Neuronal stem cell (in vitro differentiated cells): ENCODE results near the gene ASTE1.
A peak's percentile ranks its signal among the peaks of the same experiment; 100 is the strongest.
"Not testable (repeated sequence)": the region's sequence is repeated elsewhere in the genome, so short reads cannot be mapped to it uniquely, and the experiment has no call there.

Source experiments
- DNase-seq: peaks from one replicate; pipeline ENCODE4 v3.0.0-alpha.2; 2013; ENCODE audit warnings: low spot score
- H2AFZ ChIP-seq: one replicate; pipeline ENCODE4 v1.6.1; 2013; ENCODE audit warnings: mild to moderate bottlenecking, low read length, inconsistent platforms
- H2AK5ac ChIP-seq: 2 replicates; pipeline ENCODE4 v1.6.1; 2013; ENCODE audit warnings: low read depth, mild to moderate bottlenecking, inconsistent platforms, low read length, moderate library complexity, mixed read lengths
- H2BK120ac ChIP-seq: 2 replicates; pipeline ENCODE4 v1.6.1; 2013; ENCODE audit warnings: low read depth, mild to moderate bottlenecking, inconsistent platforms, low read length, moderate library complexity, mixed read lengths
- H2BK12ac ChIP-seq: one replicate; pipeline ENCODE4 v1.6.1; 2013; ENCODE audit warnings: low read length, inconsistent platforms
- H2BK15ac ChIP-seq: 2 replicates; pipeline ENCODE4 v1.6.1; 2013; ENCODE audit warnings: mild to moderate bottlenecking, low read length, inconsistent platforms, mixed read lengths
- H2BK5ac ChIP-seq: one replicate; pipeline ENCODE4 v1.6.1; 2013; ENCODE audit warnings: inconsistent platforms, mild to moderate bottlenecking, low read length, moderate library complexity
- H3K14ac ChIP-seq: one replicate; pipeline ENCODE4 v1.6.1; 2013; ENCODE audit warnings: low read length, inconsistent platforms
- H3K18ac ChIP-seq: 2 replicates; pipeline ENCODE4 v1.6.1; 2013; ENCODE audit warnings: low read length, inconsistent platforms
- H3K23ac ChIP-seq: 2 replicates; pipeline ENCODE4 v1.6.1; 2013; ENCODE audit warnings: low read depth, mild to moderate bottlenecking, mixed read lengths, low read length, inconsistent platforms; ENCODE audit not compliant: poor library complexity
- H3K27ac ChIP-seq: replicated peaks from 3 replicates; pipeline ENCODE4 v1.5.1; 2013; ENCODE audit warnings: low read length, inconsistent platforms
- H3K27me3 ChIP-seq, 3 experiments: 2 replicates each; pipeline ENCODE4 v1.6.1; 2013; ENCODE audit warnings: low read length in 3 of 3, mild to moderate bottlenecking in 2 of 3, inconsistent platforms in 1 of 3, low read depth in 1 of 3, mixed read lengths in 1 of 3, moderate library complexity in 1 of 3; ENCODE audit not compliant: control insufficient read depth in 3 of 3, insufficient read depth in 3 of 3
- H3K36me3 ChIP-seq, 2 donors: replicated peaks in 1 of 2; 2 replicates each; pipeline ENCODE4 v1.6.1; 2013; ENCODE audit warnings: low read length in 2 of 2; ENCODE audit not compliant: control insufficient read depth in 2 of 2, insufficient read depth in 2 of 2
- H3K4ac ChIP-seq: 2 replicates; pipeline ENCODE4 v1.6.1; 2013; ENCODE audit warnings: inconsistent platforms, mild to moderate bottlenecking, low read length, moderate library complexity
- H3K4me1 ChIP-seq, 2 donors: 1 replicate in 1 of 2; 2 replicates in 1 of 2; pipeline ENCODE4 v1.6.1; 2013; ENCODE audit warnings: low read length in 2 of 2, low read depth in 1 of 2; ENCODE audit not compliant: control insufficient read depth in 2 of 2, insufficient read depth in 1 of 2
- H3K4me2 ChIP-seq: one replicate; pipeline ENCODE4 v1.6.1; 2013; ENCODE audit warnings: mild to moderate bottlenecking, low read length, inconsistent platforms; ENCODE audit not compliant: insufficient read depth, poor library complexity, severe bottlenecking
- H3K4me3 ChIP-seq, 2 donors: 2 replicates each; pipeline ENCODE4 v1.5.1; 2013; ENCODE audit warnings: low read length in 2 of 2, mild to moderate bottlenecking in 2 of 2, inconsistent platforms in 1 of 2, moderate library complexity in 1 of 2
- H3K79me1 ChIP-seq: one replicate; pipeline ENCODE4 v1.6.1; 2013; ENCODE audit warnings: low read depth, mild to moderate bottlenecking, inconsistent platforms, low read length, moderate library complexity
- H3K9ac ChIP-seq: one replicate; pipeline ENCODE4 v1.6.1; 2013; ENCODE audit warnings: mild to moderate bottlenecking, low read depth, low read length, inconsistent platforms; ENCODE audit not compliant: poor library complexity
- H3K9me3 ChIP-seq, 2 donors: replicated peaks in 1 of 2; 2 replicates each; pipeline versions ENCODE3 to v1.6.1; 2013; ENCODE audit warnings: low read length in 2 of 2, mild to moderate bottlenecking in 2 of 2, inconsistent platforms in 1 of 2, low read depth in 1 of 2, mixed read lengths in 1 of 2, moderate library complexity in 1 of 2; ENCODE audit not compliant: control insufficient read depth in 2 of 2, insufficient read depth in 1 of 2
- H4K8ac ChIP-seq: one replicate; pipeline ENCODE4 v1.6.1; 2013; ENCODE audit warnings: low read depth, mild to moderate bottlenecking, inconsistent platforms, low read length, moderate library complexity
- H4K91ac ChIP-seq: one replicate; pipeline ENCODE4 v1.6.1; 2013; ENCODE audit warnings: low read length, low read depth, mild to moderate bottlenecking, inconsistent platforms; ENCODE audit not compliant: poor library complexity
- WGBS, 2 donors: extraction: QIAGEN DNeasy Blood & Tissue Kit; methylation state at CpG; one replicate each; pipeline ENCODE4 v1.1.7; 2013; ENCODE audit warnings: missing lambda C conversion rate in 2 of 2, mixed read lengths in 1 of 2; ENCODE audit not compliant: insufficient read length in 2 of 2, insufficient replicate concordance in 1 of 2; ENCODE audit errors: extremely low coverage in 2 of 2; 5-methylcytosine and 5-hydroxymethylcytosine counted together

The ASTE1 gene

GRCh38 chr3:130975251-130975650 is 51.4 kb downstream of the ASTE1 start:
- Histone ChIP-seq H3K27me3 (no peaks in the 10 kb centered on the region), H3K79me1 (no peaks in the 10 kb centered on the region), H3K4me1 (peaks cover 0 to 10% of the 10 kb centered on the region in 2 donors), H3K4ac (no peak overlapping the region), H3K9ac (no peak overlapping the region), H3K14ac (no peak overlapping the region), H3K4me2 (no peak overlapping the region), H3K36me3 (peaks cover 6 to 75% of the 10 kb centered on the region in 2 donors), H3K23ac (no peak overlapping the region), H2BK5ac (no peak overlapping the region), H2AK5ac (no peak overlapping the region), H3K27ac (no peak overlapping the region), H2BK12ac (no peak overlapping the region), H2BK120ac (no peak overlapping the region), H3K9me3 (peaks cover 0 to 5% of the 10 kb centered on the region in 2 donors), H3K18ac (no peak overlapping the region), H2BK15ac (no peak overlapping the region), H2AFZ (no peak overlapping the region), H4K91ac (no peak overlapping the region), H4K8ac (no peak overlapping the region), H3K4me3 (no peak overlapping the region)
- no peak for DNase-seq
- no CpG with 5 or more reads among the region's 3 CpGs for WGBS, 2 donors

GRCh38 chr3:130974201-130974600 is 52.4 kb downstream of the ASTE1 start:
- Histone ChIP-seq H3K27ac (no peak overlapping the region), H2AK5ac (no peak overlapping the region), H2BK12ac (no peak overlapping the region), H3K18ac (no peak overlapping the region), H2BK120ac (no peak overlapping the region), H3K23ac (no peak overlapping the region), H2BK5ac (no peak overlapping the region), H3K4me2 (no peak overlapping the region), H3K9ac (no peak overlapping the region), H3K9me3 (peaks cover 0 to 5% of the 10 kb centered on the region in 2 donors), H3K79me1 (no peaks in the 10 kb centered on the region), H4K91ac (no peak overlapping the region), H3K4me1 (peaks cover 0 to 10% of the 10 kb centered on the region in 2 donors), H3K36me3 (peaks cover 6 to 80% of the 10 kb centered on the region in 2 donors), H3K4me3 (no peak overlapping the region), H3K27me3 (no peaks in the 10 kb centered on the region), H2BK15ac (no peak overlapping the region), H4K8ac (peak overlapping the region; percentile 29), H2AFZ (no peak overlapping the region), H3K14ac (no peak overlapping the region), H3K4ac (no peak overlapping the region)
- no peak for DNase-seq
- no CpG with 5 or more reads among the region's 2 CpGs for WGBS, 2 donors

- H4K91ac ChIP-seq, result no peak overlapping the region
- no peak overlapping the region for H2AK5ac ChIP-seq
- peaks cover 0 to 5% of the 10 kb centered on the region in 2 donors for H3K9me3 ChIP-seq
- no peak for DNase-seq
- no peak overlapping the region for H3K23ac ChIP-seq
- H3K4me3 ChIP-seq, result no peak overlapping the region
- H2BK5ac ChIP-seq, result no peak overlapping the region
- no peak overlapping the region for H3K27ac ChIP-seq
- no peak overlapping the region for H2BK120ac ChIP-seq
- H2AFZ ChIP-seq, result no peak overlapping the region
- no peak overlapping the region for H2BK15ac ChIP-seq
- no peaks in the 10 kb centered on the region for H3K27me3 ChIP-seq
- H3K4me2 ChIP-seq, result no peak overlapping the region
- H4K8ac ChIP-seq, result no peak overlapping the region
- no peak overlapping the region for H3K14ac ChIP-seq
- H3K9ac ChIP-seq, result no peak overlapping the region
- no peak overlapping the region for H3K4ac ChIP-seq
- peaks cover 0 to 10% of the 10 kb centered on the region in 2 donors for H3K4me1 ChIP-seq
- peaks cover 6 to 82% of the 10 kb centered on the region in 2 donors for H3K36me3 ChIP-seq
- no CpG with 5 or more reads among the region's 5 CpGs for WGBS, 2 donors
- H3K18ac ChIP-seq, result no peak overlapping the region
- H3K79me1 ChIP-seq, result no peaks in the 10 kb centered on the region
- H2BK12ac ChIP-seq, result no peak overlapping the region
These were observed 53.2 kb downstream of the ASTE1 start for GRCh38 chr3:130973406-130973805.

- H3K9me3 ChIP-seq, H3K27ac ChIP-seq, H2BK15ac ChIP-seq, H2BK5ac ChIP-seq, H2BK120ac ChIP-seq, H3K14ac ChIP-seq, H3K4ac ChIP-seq, H2AK5ac ChIP-seq, H3K23ac ChIP-seq, H3K4me3 ChIP-seq, H3K18ac ChIP-seq, H3K27me3 ChIP-seq, H3K9ac ChIP-seq, H3K79me1 ChIP-seq, H2AFZ ChIP-seq, DNase-seq, H3K4me2 ChIP-seq, H4K91ac ChIP-seq, H2BK12ac ChIP-seq, H4K8ac ChIP-seq: not testable (repeated sequence)
- peaks cover 6 to 79% of the 10 kb centered on the region in 2 donors for H3K36me3 ChIP-seq
- H3K4me1 ChIP-seq, result peaks cover 0 to 10% of the 10 kb centered on the region in 2 donors
- no CpG with 5 or more reads among the region's 2 CpGs for WGBS, 2 donors
These were observed 54.0 kb downstream of the ASTE1 start for GRCh38 chr3:130972592-130972991.
